ACC112 (cell line): ENCODE data around the gene C15orf61.

ENCODE experiments used
- H2AFZ ChIP-seq: fragments of 200-600 bp; sonication (generic); one replicate; pipeline ENCODE4 v1.6.0; 2017; ENCODE audit warnings: antibody characterized with exemption, low read length; ENCODE audit not compliant: unreplicated experiment
- H3K27ac ChIP-seq: fragments of 200-600 bp; sonication (generic); 2 replicates; pipeline ENCODE4 v1.5.1; 2014; ENCODE audit warnings: low read depth, mild to moderate bottlenecking, antibody characterized with exemption, low read length, moderate library complexity
- H3K27me3 ChIP-seq: fragments of 200-600 bp; sonication (generic); 2 replicates; pipeline ENCODE4 v1.6.1; 2014; ENCODE audit warnings: mild to moderate bottlenecking, antibody characterized with exemption, low read length, moderate library complexity, mixed read lengths; ENCODE audit not compliant: insufficient read depth
- H3K36me3 ChIP-seq: fragments of 200-600 bp; sonication (generic); 2 replicates; pipeline ENCODE4 v1.6.1; 2016; ENCODE audit warnings: mild to moderate bottlenecking, antibody characterized with exemption, low read length, moderate library complexity, mixed read lengths; ENCODE audit not compliant: insufficient read depth
- H3K4me1 ChIP-seq: fragments of 200-600 bp; sonication (generic); one replicate; pipeline ENCODE4 v1.6.1; 2016; ENCODE audit warnings: low read length, mixed read lengths; ENCODE audit not compliant: insufficient read depth, unreplicated experiment, control insufficient read depth
- H3K4me3 ChIP-seq: fragments of 200-600 bp; sonication (generic); 2 replicates; pipeline ENCODE4 v1.5.1; 2014; ENCODE audit warnings: mild to moderate bottlenecking, low read depth, low read length
- H3K79me2 ChIP-seq: fragments of 200-600 bp; sonication (generic); one replicate; pipeline ENCODE4 v1.6.0; 2016; ENCODE audit warnings: low read length; ENCODE audit not compliant: control insufficient read depth, unreplicated experiment, insufficient read depth

Gene C15orf61

GRCh38 chr15:67521029-67521782, at the start of gene C15orf61:
Gene C15orf61 (plus strand): TSS chr15:67521131. CDS start chr15:67521249, 118 bp downstream.
- Histone ChIP-seq H3K4me3 (peak within 1 kb of the TSS; percentile 89), H3K79me2 (peaks cover 37% of the 10 kb centered on the region), H3K27ac (peak within 1 kb of the TSS; percentile 78), H3K27me3 (no peaks in the 10 kb centered on the region), H3K36me3 (no peaks in the 10 kb centered on the region), H2AFZ (peak within 1 kb of the TSS; percentile 99), H3K4me1 (peaks cover 21% of the 10 kb centered on the region)

- Histone ChIP-seq H3K4me3 (no peak overlapping the region), H3K4me1 (no peaks in the 10 kb centered on the region), H2AFZ (no peak overlapping the region), H3K27ac (no peak overlapping the region), H3K79me2 (no peaks in the 10 kb centered on the region), H3K27me3 (no peaks in the 10 kb centered on the region), H3K36me3 (no peaks in the 10 kb centered on the region)
These were observed 48.0 kb upstream of the C15orf61 start for GRCh38 chr15:67472957-67473356.

- Histone ChIP-seq H3K79me2 (no peaks in the 10 kb centered on the region), H3K4me1 (peaks cover 7% of the 10 kb centered on the region), H3K27ac (no peak overlapping the region), H3K4me3 (no peak overlapping the region), H3K27me3 (no peaks in the 10 kb centered on the region), H3K36me3 (no peaks in the 10 kb centered on the region), H2AFZ (no peak overlapping the region)
These were observed 46.4 kb upstream of the C15orf61 start for GRCh38 chr15:67474405-67475110.

- H3K4me1 ChIP-seq = peaks cover 21% of the 10 kb centered on the region
- H3K79me2 ChIP-seq = no peaks in the 10 kb centered on the region
- H3K27me3 ChIP-seq = no peaks in the 10 kb centered on the region
- peak overlapping the region; percentile 55 for H3K27ac ChIP-seq
- H3K36me3 ChIP-seq = no peaks in the 10 kb centered on the region
- peak overlapping the region; percentile 67 for H2AFZ ChIP-seq
- H3K4me3 ChIP-seq = peak overlapping the region; percentile 34; the same call in 1 of the 2 replicates
These were observed 41.0 kb upstream of the C15orf61 start for GRCh38 chr15:67479781-67480505.

GRCh38 chr15:67480741-67481140, 40.2 kb upstream of the C15orf61 start:
- Histone ChIP-seq H3K27me3 (no peaks in the 10 kb centered on the region), H3K79me2 (no peaks in the 10 kb centered on the region), H3K27ac (no peak overlapping the region), H2AFZ (no peak overlapping the region), H3K4me3 (no peak overlapping the region), H3K4me1 (peaks cover 21% of the 10 kb centered on the region), H3K36me3 (no peaks in the 10 kb centered on the region)

GRCh38 chr15:67481680-67482079, 39.3 kb upstream of the C15orf61 start:
- Histone ChIP-seq H3K27ac (no peak overlapping the region), H3K4me1 (peaks cover 21% of the 10 kb centered on the region), H3K27me3 (no peaks in the 10 kb centered on the region), H3K79me2 (no peaks in the 10 kb centered on the region), H3K4me3 (no peak overlapping the region), H2AFZ (no peak overlapping the region), H3K36me3 (no peaks in the 10 kb centered on the region)

GRCh38 chr15:67495585-67495984, 25.3 kb upstream of the C15orf61 start:
- no peaks in the 10 kb centered on the region for H3K79me2 ChIP-seq
- H3K36me3 ChIP-seq = no peaks in the 10 kb centered on the region
- H3K27ac ChIP-seq = no peak overlapping the region
- no peaks in the 10 kb centered on the region for H3K4me1 ChIP-seq
- H3K4me3 ChIP-seq = no peak overlapping the region
- H2AFZ ChIP-seq = no peak overlapping the region
- H3K27me3 ChIP-seq = no peaks in the 10 kb centered on the region

GRCh38 chr15:67501177-67501835, 19.6 kb upstream of the C15orf61 start:
- Histone ChIP-seq H3K36me3 (no peaks in the 10 kb centered on the region), H3K4me3 (no peak overlapping the region), H2AFZ (no peak overlapping the region)

GRCh38 chr15:67501836-67502461, 19.0 kb upstream of the C15orf61 start:
- Histone ChIP-seq H3K36me3 (no peaks in the 10 kb centered on the region), H3K27me3 (no peaks in the 10 kb centered on the region), H2AFZ (no peak overlapping the region), H3K4me1 (no peaks in the 10 kb centered on the region), H3K27ac (no peak overlapping the region), H3K79me2 (no peaks in the 10 kb centered on the region), H3K4me3 (no peak overlapping the region)

More at GRCh38 chr15:67501177-67501835, 19.6 kb upstream of the C15orf61 start:
- no peaks in the 10 kb centered on the region for H3K4me1 ChIP-seq
- no peaks in the 10 kb centered on the region for H3K27me3 ChIP-seq
- H3K79me2 ChIP-seq = no peaks in the 10 kb centered on the region
- H3K27ac ChIP-seq = no peak overlapping the region

- no peak overlapping the region for H3K4me3 ChIP-seq
- H3K4me1 ChIP-seq = peaks cover 6% of the 10 kb centered on the region
- H3K27me3 ChIP-seq = no peaks in the 10 kb centered on the region
- H3K79me2 ChIP-seq = no peaks in the 10 kb centered on the region
- no peak overlapping the region for H2AFZ ChIP-seq
- H3K27ac ChIP-seq = no peak overlapping the region
- no peaks in the 10 kb centered on the region for H3K36me3 ChIP-seq
These were observed 16.9 kb upstream of the C15orf61 start for GRCh38 chr15:67504056-67504455.
